Measurements from ENCODE around the gene ITGA11.
A peak's percentile ranks its signal among the peaks of the same experiment; 100 is the strongest.
"Not testable (repeated sequence)": the region's sequence is repeated elsewhere in the genome, so short reads cannot be mapped to it uniquely, and the experiment has no call there.

The ITGA11 gene

GRCh38 chr15:68422403-68423145, 9.4 kb downstream of the ITGA11 start:
- DNase-seq, result not testable (repeated sequence)

GRCh38 chr15:68421798-68422402, 10.1 kb downstream of the ITGA11 start:
- DNase-seq, result no peak

GRCh38 chr15:68421115-68421551, 10.8 kb downstream of the ITGA11 start:
- no peak for DNase-seq

- peak; percentile 76 for DNase-seq
Observed at GRCh38 chr15:68420186-68420684, 11.7 kb downstream of the ITGA11 start.

GRCh38 chr15:68419301-68420175, 12.4 kb downstream of the ITGA11 start:
- DNase-seq, result no peak

GRCh38 chr15:68418611-68419161, 13.3 kb downstream of the ITGA11 start:
- DNase-seq, result peak; percentile 81

GRCh38 chr15:68417897-68418296, 14.1 kb downstream of the ITGA11 start:
- DNase-seq, result peak; percentile 66

- no peak for DNase-seq
Observed at GRCh38 chr15:68417051-68417450, 14.9 kb downstream of the ITGA11 start.

- DNase-seq, result no peak
Observed at GRCh38 chr15:68416158-68416535, 15.8 kb downstream of the ITGA11 start.

GRCh38 chr15:68415501-68416157, 16.3 kb downstream of the ITGA11 start:
- no peak for DNase-seq

GRCh38 chr15:68415061-68415460, 16.9 kb downstream of the ITGA11 start:
- DNase-seq, result no peak

GRCh38 chr15:68414591-68414990, 17.4 kb downstream of the ITGA11 start:
- no peak for DNase-seq

- DNase-seq, result no peak
Observed at GRCh38 chr15:68414206-68414555, 17.8 kb downstream of the ITGA11 start.

- no peak for DNase-seq
Observed at GRCh38 chr15:68413363-68414205, 18.4 kb downstream of the ITGA11 start.

- no peak for DNase-seq
Observed at GRCh38 chr15:68412218-68412617, 19.7 kb downstream of the ITGA11 start.

- DNase-seq, result no peak
Observed at GRCh38 chr15:68411735-68412134, 20.2 kb downstream of the ITGA11 start.

GRCh38 chr15:68411343-68411675, 20.7 kb downstream of the ITGA11 start:
- no peak for DNase-seq

- DNase-seq, result no peak
Observed at GRCh38 chr15:68410466-68411342, 21.3 kb downstream of the ITGA11 start.

- no peak for DNase-seq
Observed at GRCh38 chr15:68409736-68410370, 22.1 kb downstream of the ITGA11 start.

- DNase-seq, result no peak
Observed at GRCh38 chr15:68408971-68409370, 23.0 kb downstream of the ITGA11 start.

All from NCI-H69 (cell line).